Measurements from ENCODE around the gene KLF2. TPM values are rescaled to one million over a fixed set of nuclear protein-coding genes. Genes with fewer than 3 reads are reported as not detected.
A peak's percentile ranks its signal among the peaks of the same experiment; 100 is the strongest.

Gene KLF2
- total and polyA plus RNA-seq, 10 of the 15 experiments (the other 5 are each of a cell fraction or from before 2014, with no cell fraction given) = 0.16 to 13.7 (median 1.0) TPM

DNA sequence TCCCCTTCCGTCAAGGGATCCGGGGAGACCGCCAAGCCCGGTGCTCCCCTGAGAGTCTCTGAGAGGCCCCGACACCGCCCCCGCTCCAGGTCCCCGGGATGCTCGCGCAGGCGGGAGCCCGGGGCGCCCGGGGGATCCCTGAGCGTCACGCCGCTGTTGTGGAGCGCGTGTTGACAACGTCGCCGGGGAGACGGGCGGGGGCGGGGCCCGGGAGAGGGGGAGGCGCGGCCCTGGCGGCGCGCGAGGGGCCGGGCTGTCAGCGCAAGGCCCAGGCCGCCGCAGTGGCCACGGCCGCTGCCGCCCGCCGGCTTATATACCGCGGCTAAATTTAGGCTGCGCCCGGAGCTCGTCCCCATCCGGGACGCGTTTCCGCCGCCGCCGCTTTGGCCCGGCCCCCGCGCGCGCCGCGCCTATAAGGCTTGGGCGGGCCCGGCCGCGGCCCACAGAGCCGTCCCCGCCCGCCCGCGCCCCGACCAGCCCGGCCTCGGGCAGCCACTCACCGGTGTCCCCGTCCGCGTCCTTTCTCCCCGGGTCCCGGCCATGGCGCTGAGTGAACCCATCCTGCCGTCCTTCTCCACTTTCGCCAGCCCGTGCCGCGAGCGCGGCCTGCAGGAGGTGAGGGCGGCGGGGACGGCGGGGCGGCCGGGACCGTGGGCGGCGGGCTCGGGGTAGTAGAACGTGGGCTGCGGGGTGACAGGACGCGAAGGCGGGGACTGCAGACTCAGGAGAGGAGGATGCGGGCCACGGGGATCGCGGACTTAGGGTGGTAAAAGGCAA, at the start of gene KLF2 (continued):
- TF ChIP-seq, protein P1, sequence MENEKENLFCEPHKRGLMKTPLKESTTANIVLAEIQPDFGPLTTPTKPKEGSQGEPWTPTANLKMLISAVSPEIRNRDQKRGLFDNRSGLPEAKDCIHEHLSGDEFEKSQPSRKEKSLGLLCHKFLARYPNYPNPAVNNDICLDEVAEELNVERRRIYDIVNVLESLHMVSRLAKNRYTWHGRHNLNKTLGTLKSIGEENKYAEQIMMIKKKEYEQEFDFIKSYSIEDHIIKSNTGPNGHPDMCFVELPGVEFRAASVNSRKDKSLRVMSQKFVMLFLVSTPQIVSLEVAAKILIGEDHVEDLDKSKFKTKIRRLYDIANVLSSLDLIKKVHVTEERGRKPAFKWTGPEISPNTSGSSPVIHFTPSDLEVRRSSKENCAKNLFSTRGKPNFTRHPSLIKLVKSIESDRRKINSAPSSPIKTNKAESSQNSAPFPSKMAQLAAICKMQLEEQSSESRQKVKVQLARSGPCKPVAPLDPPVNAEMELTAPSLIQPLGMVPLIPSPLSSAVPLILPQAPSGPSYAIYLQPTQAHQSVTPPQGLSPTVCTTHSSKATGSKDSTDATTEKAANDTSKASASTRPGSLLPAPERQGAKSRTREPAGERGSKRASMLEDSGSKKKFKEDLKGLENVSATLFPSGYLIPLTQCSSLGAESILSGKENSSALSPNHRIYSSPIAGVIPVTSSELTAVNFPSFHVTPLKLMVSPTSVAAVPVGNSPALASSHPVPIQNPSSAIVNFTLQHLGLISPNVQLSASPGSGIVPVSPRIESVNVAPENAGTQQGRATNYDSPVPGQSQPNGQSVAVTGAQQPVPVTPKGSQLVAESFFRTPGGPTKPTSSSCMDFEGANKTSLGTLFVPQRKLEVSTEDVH (IDR thresholded peaks at IDR 0.05; ENCODE audit: low read depth, partially characterized antibody) = no peak
- TF ChIP-seq SPI1 (IDR thresholded peaks at IDR 0.05; ENCODE audit: borderline replicate concordance, insufficient read depth, low read depth, low read length) (no peak), BCL11A (IDR thresholded peaks at IDR 0.05; ENCODE audit: low read depth, low read length) (no peak), CHD2 (IDR thresholded peaks at IDR 0.05; ENCODE audit: borderline replicate concordance, low read depth, low read length) (peak; percentile 49; the same call in 1 of the 2 replicates), ATF7 (IDR thresholded peaks at IDR 0.05; ENCODE audit: low read depth) (no peak), NFIC (IDR thresholded peaks at IDR 0.05; ENCODE audit: low read depth, low read length) (no peak), NFYA (IDR thresholded peaks at IDR 0.05; ENCODE audit: borderline replicate concordance, low read depth, low read length) (no peak)

DNA sequence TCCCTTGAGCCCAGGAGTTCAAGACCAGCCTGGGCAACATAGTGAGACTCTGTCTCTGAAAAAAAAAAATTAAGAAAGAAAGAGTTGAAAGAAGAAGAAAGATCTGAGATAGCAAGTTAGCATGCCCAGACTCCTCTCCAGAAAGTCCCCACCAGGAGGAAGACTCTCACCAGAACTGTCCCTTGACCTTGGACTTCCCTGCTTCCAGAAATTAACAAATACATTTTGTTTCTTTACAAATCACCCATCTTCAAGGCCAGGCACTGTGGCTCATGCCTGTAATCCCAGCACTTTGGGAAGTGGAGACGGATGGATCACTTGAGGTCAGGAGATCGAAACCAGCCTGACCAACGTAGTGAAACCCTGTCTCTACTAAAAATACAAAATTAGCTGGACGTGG, 44.3 kb upstream of the KLF2 start:
- FAIRE-seq = no peak
- TF ChIP-seq, protein P2, sequence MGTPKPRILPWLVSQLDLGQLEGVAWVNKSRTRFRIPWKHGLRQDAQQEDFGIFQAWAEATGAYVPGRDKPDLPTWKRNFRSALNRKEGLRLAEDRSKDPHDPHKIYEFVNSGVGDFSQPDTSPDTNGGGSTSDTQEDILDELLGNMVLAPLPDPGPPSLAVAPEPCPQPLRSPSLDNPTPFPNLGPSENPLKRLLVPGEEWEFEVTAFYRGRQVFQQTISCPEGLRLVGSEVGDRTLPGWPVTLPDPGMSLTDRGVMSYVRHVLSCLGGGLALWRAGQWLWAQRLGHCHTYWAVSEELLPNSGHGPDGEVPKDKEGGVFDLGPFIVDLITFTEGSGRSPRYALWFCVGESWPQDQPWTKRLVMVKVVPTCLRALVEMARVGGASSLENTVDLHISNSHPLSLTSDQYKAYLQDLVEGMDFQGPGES (IDR thresholded peaks at IDR 0.05) = no peak
- TF ChIP-seq KAT2A (conservative IDR thresholded peaks at IDR 0.05; ENCODE audit: control insufficient read depth, low read depth, low read length) = no peak
- TF ChIP-seq, protein P3, sequence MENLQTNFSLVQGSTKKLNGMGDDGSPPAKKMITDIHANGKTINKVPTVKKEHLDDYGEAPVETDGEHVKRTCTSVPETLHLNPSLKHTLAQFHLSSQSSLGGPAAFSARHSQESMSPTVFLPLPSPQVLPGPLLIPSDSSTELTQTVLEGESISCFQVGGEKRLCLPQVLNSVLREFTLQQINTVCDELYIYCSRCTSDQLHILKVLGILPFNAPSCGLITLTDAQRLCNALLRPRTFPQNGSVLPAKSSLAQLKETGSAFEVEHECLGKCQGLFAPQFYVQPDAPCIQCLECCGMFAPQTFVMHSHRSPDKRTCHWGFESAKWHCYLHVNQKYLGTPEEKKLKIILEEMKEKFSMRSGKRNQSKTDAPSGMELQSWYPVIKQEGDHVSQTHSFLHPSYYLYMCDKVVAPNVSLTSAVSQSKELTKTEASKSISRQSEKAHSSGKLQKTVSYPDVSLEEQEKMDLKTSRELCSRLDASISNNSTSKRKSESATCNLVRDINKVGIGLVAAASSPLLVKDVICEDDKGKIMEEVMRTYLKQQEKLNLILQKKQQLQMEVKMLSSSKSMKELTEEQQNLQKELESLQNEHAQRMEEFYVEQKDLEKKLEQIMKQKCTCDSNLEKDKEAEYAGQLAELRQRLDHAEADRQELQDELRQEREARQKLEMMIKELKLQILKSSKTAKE (IDR thresholded peaks at IDR 0.05; ENCODE audit: low read depth, poor library complexity, severe bottlenecking) = no peak
- TF ChIP-seq TARDBP (IDR thresholded peaks at IDR 0.05; ENCODE audit: borderline replicate concordance) = no peak
- TF ChIP-seq ZNF207 (IDR thresholded peaks at IDR 0.05; ENCODE audit: borderline replicate concordance) = no peak
- no peak for TF ChIP-seq HCFC1 (IDR thresholded peaks at IDR 0.05; ENCODE audit: low read length)
- in situ Hi-C loops (cut with MboI) (no loop called here), intact Hi-C loops (cut with micrococcal nuclease; ENCODE audit: unreplicated experiment) (no loop called here)
- RAD21 ChIA-PET (ENCODE audit: unreplicated experiment) = no interaction called here
- H3K27ac ChIP-seq (ENCODE audit: control insufficient read depth, insufficient read depth) = no peak overlapping the region
- CTCF ChIA-PET = interaction anchor here (0.7 to 1.0 kb wide), 2 partner anchors 9 to 34 kb away, joined by 4 to 6 read pairs; no protein-coding TSS in a partner anchor
- SMC1A ChIA-PET (ENCODE audit: uncharacterized antibody, unreplicated experiment) = no interaction called here
- ATAC-seq = no peak
- no peak for DNase-seq (ENCODE audit: low read depth, low spot score)
- BruUV-seq (replicated peaks) = no TSS peak
- POLR2A ChIA-PET = no interaction called here
- H3K4me2 ChIP-seq (ENCODE audit: control insufficient read depth, insufficient read depth) = no peak overlapping the region
- H3K4me1 ChIP-seq (ENCODE audit: control insufficient read depth, insufficient read depth, low read length) = peaks cover 7% of the 10 kb centered on the region; the same call in 1 of the 2 replicates
- no peaks in the 10 kb centered on the region for H3K79me2 ChIP-seq (ENCODE audit: control insufficient read depth, insufficient read depth, low read length)
- H3K9me3 ChIP-seq (replicated peaks; ENCODE audit: control insufficient read depth, insufficient read depth, low read length) = no peaks in the 10 kb centered on the region
- no peaks in the 10 kb centered on the region for H4K20me1 ChIP-seq (ENCODE audit: control insufficient read depth, insufficient read depth)
- H3K9ac ChIP-seq (ENCODE audit: control insufficient read depth, insufficient read depth, low read length) = no peak overlapping the region
- no peak overlapping the region for H3K4me3 ChIP-seq
- H3K27me3 ChIP-seq (replicated peaks in 1 of 2; ENCODE audit: control insufficient read depth in 2 of 2, insufficient read depth in 2 of 2, low read length in 1 of 2) = no peaks in the 10 kb centered on the region
- H3K36me3 ChIP-seq (ENCODE audit: control insufficient read depth in 2 of 2, insufficient read depth in 2 of 2, low read length in 1 of 2) = no peaks in the 10 kb centered on the region
- 36% methylated on average over 4 of the region's 4 CpGs for WGBS (ENCODE audit: insufficient coverage, insufficient replicate concordance, low lambda C conversion rate, missing lambda C conversion rate)
- H2AFZ ChIP-seq (ENCODE audit: control insufficient read depth, low read depth, low read length) = no peak overlapping the region
